ENCODE results near the gene SH2D7. TPM values are rescaled to one million over a fixed set of nuclear protein-coding genes. Genes with fewer than 3 reads are reported as not detected.

SH2D7 gene
- total RNA-seq, 1 experiment from 2014 or later = not detected

GRCh38 chr15:78085928-78086327, 6.4 kb upstream of the SH2D7 start:
- Histone ChIP-seq H4K20me1 (ENCODE audit: insufficient read depth) (no peaks in the 10 kb centered on the region), H3K4me3 (no peak overlapping the region), H2AFZ (no peak overlapping the region), H3F3A (ENCODE audit: insufficient read depth, low read depth) (no peaks in the 10 kb centered on the region), H3K27ac (no peak overlapping the region), H3K9me2 (ENCODE audit: insufficient read depth) (no peaks in the 10 kb centered on the region), H3K4me1 (replicated peaks; ENCODE audit: insufficient read depth) (peaks cover 12% of the 10 kb centered on the region; the same call in 1 of the 2 replicates), H3K36me3 (ENCODE audit: low read depth) (no peaks in the 10 kb centered on the region), H3K27me3 (ENCODE audit: insufficient read depth, low read depth) (no peaks in the 10 kb centered on the region), H3K4me2 (no peak overlapping the region), H3K9me3 (ENCODE audit: insufficient read depth, low read depth) (no peaks in the 10 kb centered on the region), H3K79me2 (ENCODE audit: low read depth) (no peaks in the 10 kb centered on the region)
- intact Hi-C loops (cut with micrococcal nuclease; ENCODE audit: unreplicated experiment) = no loop called here
- CTCF ChIA-PET = no interaction called here
- DNase-seq = no peak
- TF ChIP-seq CTCF (conservative IDR thresholded peaks at IDR 0.05) (no peak), EZH2 (IDR thresholded peaks at IDR 0.05; ENCODE audit: low read depth) (no peak)
- POLR2A ChIA-PET (ENCODE audit: unreplicated experiment) = interaction anchor here (0.7 kb wide), 1 partner anchor 49 kb away, joined by 7 read pairs; no protein-coding TSS in a partner anchor
- no TSS peak for BruUV-seq (replicated peaks)

- CTCF ChIA-PET = no interaction called here
- no peak for DNase-seq
- BruUV-seq (replicated peaks) = no TSS peak
These were observed 4.2 kb upstream of the SH2D7 start for GRCh38 chr15:78087951-78088772.

GRCh38 chr15:78088773-78089080, 3.6 kb upstream of the SH2D7 start:
- Histone ChIP-seq H3K4me1 (replicated peaks; ENCODE audit: insufficient read depth) (peaks cover 4% of the 10 kb centered on the region; the same call in 1 of the 2 replicates), H3K9me3 (ENCODE audit: insufficient read depth, low read depth) (no peaks in the 10 kb centered on the region), H3K4me2 (no peak overlapping the region), H3K4me3 (no peak overlapping the region), H4K20me1 (ENCODE audit: insufficient read depth) (no peaks in the 10 kb centered on the region), H3F3A (ENCODE audit: insufficient read depth, low read depth) (no peaks in the 10 kb centered on the region), H3K27me3 (ENCODE audit: insufficient read depth, low read depth) (no peaks in the 10 kb centered on the region), H2AFZ (no peak overlapping the region), H3K9me2 (ENCODE audit: insufficient read depth) (no peaks in the 10 kb centered on the region), H3K79me2 (ENCODE audit: low read depth) (no peaks in the 10 kb centered on the region), H3K27ac (no peak overlapping the region), H3K36me3 (ENCODE audit: low read depth) (no peaks in the 10 kb centered on the region)
- no peak for TF ChIP-seq EZH2 (IDR thresholded peaks at IDR 0.05; ENCODE audit: low read depth)
- TF ChIP-seq CTCF (conservative IDR thresholded peaks at IDR 0.05) = no peak
- ChIA-PET POLR2A (ENCODE audit: unreplicated experiment) (no interaction called here), CTCF (no interaction called here)
- intact Hi-C loops (cut with micrococcal nuclease; ENCODE audit: unreplicated experiment) = no loop called here
- DNase-seq = no peak
- BruUV-seq (replicated peaks) = no TSS peak

More at GRCh38 chr15:78087951-78088772, 4.2 kb upstream of the SH2D7 start:
- no peaks in the 10 kb centered on the region for H3K9me2 ChIP-seq (ENCODE audit: insufficient read depth)
- H3K36me3 ChIP-seq (ENCODE audit: low read depth) = no peaks in the 10 kb centered on the region
- no peak overlapping the region for H3K4me3 ChIP-seq
- no peaks in the 10 kb centered on the region for H3K79me2 ChIP-seq (ENCODE audit: low read depth)
- H4K20me1 ChIP-seq (ENCODE audit: insufficient read depth) = no peaks in the 10 kb centered on the region
- no peaks in the 10 kb centered on the region for H3F3A ChIP-seq (ENCODE audit: insufficient read depth, low read depth)
- POLR2A ChIA-PET (ENCODE audit: unreplicated experiment) = no interaction called here
- H2AFZ ChIP-seq = no peak overlapping the region
- TF ChIP-seq EZH2 (IDR thresholded peaks at IDR 0.05; ENCODE audit: low read depth) (no peak), CTCF (conservative IDR thresholded peaks at IDR 0.05) (no peak)
- peaks cover 4% of the 10 kb centered on the region; the same call in 1 of the 2 replicates for H3K4me1 ChIP-seq (replicated peaks; ENCODE audit: insufficient read depth)
- H3K27ac ChIP-seq = no peak overlapping the region
- intact Hi-C loops (cut with micrococcal nuclease; ENCODE audit: unreplicated experiment) = no loop called here
- H3K27me3 ChIP-seq (ENCODE audit: insufficient read depth, low read depth) = no peaks in the 10 kb centered on the region
- no peaks in the 10 kb centered on the region for H3K9me3 ChIP-seq (ENCODE audit: insufficient read depth, low read depth)
- no peak overlapping the region for H3K4me2 ChIP-seq
